H1 (cell line): ENCODE results near the gene MAML3. TPM values are rescaled to one million over a fixed set of nuclear protein-coding genes. Genes with fewer than 3 reads are reported as not detected.

Experiments used
- CTCF ChIA-PET: fragments of 300-600 bp; sonication (Branson Sonifier 250); formaldehyde crosslinking; loops from one replicate; lab custom pipeline; 2021; ENCODE audit not compliant: partially characterized antibody; lab: Charles Lee
- POLR2A ChIA-PET: fragments of 300-600 bp; sonication (Branson Sonifier 250); formaldehyde crosslinking; loops from one replicate; lab custom pipeline; 2021; ENCODE audit warnings: inconsistent platforms; ENCODE audit not compliant: partially characterized antibody; lab: Charles Lee
- DNase-seq, 2 experiments: peaks; one replicate each; pipeline versions ENCODE4 v3.0.0 to v3.0.0-alpha.2; 2010 to 2022; ENCODE audit warnings: low spot score in 2 of 2, low read depth in 1 of 2, mixed read lengths in 1 of 2
- FAIRE-seq: peaks from 2 replicates; lab custom pipeline; 2011; peaks lifted over from hg19 to GRCh38; lab: Jason Lieb, UNC
- H2AFZ ChIP-seq: 2 replicates; pipeline ENCODE4 v1.8.1; 2012; ENCODE audit warnings: low read length, inconsistent platforms
- H2AK5ac ChIP-seq: 2 replicates; pipeline ENCODE4 v1.6.1; 2013; ENCODE audit warnings: low read depth, low read length
- H2BK120ac ChIP-seq: replicated peaks from 2 replicates; pipeline ENCODE3; 2013; ENCODE audit warnings: low read depth, low read length, inconsistent platforms
- H2BK12ac ChIP-seq: 2 replicates; pipeline ENCODE4 v1.6.1; 2013; ENCODE audit warnings: low read depth, low read length
- H2BK15ac ChIP-seq: 2 replicates; pipeline ENCODE4 v1.6.1; 2013; ENCODE audit warnings: low read length
- H2BK20ac ChIP-seq: 2 replicates; pipeline ENCODE4 v1.6.1; 2013; ENCODE audit warnings: low read length
- H2BK5ac ChIP-seq: 2 replicates; pipeline ENCODE4 v1.6.1; 2013; ENCODE audit warnings: low read depth, low read length
- H3K14ac ChIP-seq: 2 replicates; pipeline ENCODE4 v1.6.1; 2013; ENCODE audit warnings: inconsistent platforms; ENCODE audit not compliant: insufficient read length
- H3K18ac ChIP-seq: 2 replicates; pipeline ENCODE4 v1.6.1; 2013; ENCODE audit warnings: low read length; ENCODE audit errors: extremely low read depth
- H3K23ac ChIP-seq: 2 replicates; pipeline ENCODE4 v1.6.1; 2013; ENCODE audit warnings: inconsistent platforms; ENCODE audit not compliant: insufficient read length
- H3K23me2 ChIP-seq: 2 replicates; pipeline ENCODE4 v1.6.1; 2013; ENCODE audit warnings: low read depth, low read length
- H3K27ac ChIP-seq: 2 replicates; pipeline ENCODE4 v1.6.1; 2011; ENCODE audit warnings: low read depth, low read length, inconsistent platforms
- H3K27me3 ChIP-seq, 4 experiments: replicated peaks in 1 of 4; 1 replicate in 1 of 4; 2 replicates in 3 of 4; pipeline versions ENCODE4 v1.6.1 to v1.8.1; 2011 to 2013; ENCODE audit warnings: low read length in 3 of 4, mild to moderate bottlenecking in 3 of 4, inconsistent platforms in 2 of 4, mixed read lengths in 2 of 4, moderate library complexity in 1 of 4; ENCODE audit not compliant: control insufficient read depth in 3 of 4, insufficient read depth in 3 of 4; ENCODE audit errors: extremely low read depth in 1 of 4
- H3K36me3 ChIP-seq, 4 experiments: 2 replicates each; pipeline versions ENCODE4 v1.6.1 to v1.8.1; 2011 to 2013; ENCODE audit warnings: mild to moderate bottlenecking in 4 of 4, low read length in 3 of 4, moderate library complexity in 2 of 4, control low read depth in 1 of 4, inconsistent platforms in 1 of 4; ENCODE audit not compliant: insufficient read depth in 4 of 4, control insufficient read depth in 2 of 4
- H3K4ac ChIP-seq: replicated peaks from 2 replicates; pipeline ENCODE3; 2013; ENCODE audit warnings: low read length, low read depth, mixed read lengths, inconsistent platforms; ENCODE audit not compliant: insufficient read length
- H3K4me1 ChIP-seq, 4 experiments: replicated peaks in 1 of 4; 1 replicate in 1 of 4; 2 replicates in 3 of 4; pipeline versions ENCODE4 v1.6.1 to v1.8.1; 2011 to 2013; ENCODE audit warnings: low read length in 3 of 4, inconsistent platforms in 2 of 4, mixed read lengths in 1 of 4; ENCODE audit not compliant: insufficient read depth in 4 of 4, control insufficient read depth in 3 of 4
- H3K4me2 ChIP-seq, 2 experiments: 2 replicates each; pipeline versions ENCODE4 v1.6.1 to v1.8.1; 2011 to 2013; ENCODE audit warnings: low read depth in 2 of 2, low read length in 2 of 2, control low read depth in 1 of 2, inconsistent platforms in 1 of 2, mild to moderate bottlenecking in 1 of 2; ENCODE audit not compliant: insufficient read depth in 1 of 2
- H3K4me3 ChIP-seq, 4 experiments: fragments of 200-600, 300-600 bp in 1 of 4; sonication (generic), shearing (Covaris generic), sonication (Bioruptor Twin) in 1 of 4; 2 replicates each; pipeline versions ENCODE4 v1.5.1 to v1.8.1; 2011 to 2016; ENCODE audit warnings: low read length in 4 of 4, low read depth in 3 of 4, control low read depth in 2 of 4, inconsistent platforms in 2 of 4, mild to moderate bottlenecking in 2 of 4, mixed read lengths in 1 of 4, moderate library complexity in 1 of 4; ENCODE audit not compliant: insufficient read depth in 2 of 4; ENCODE audit errors: extremely low read depth in 1 of 4
- H3K56ac ChIP-seq: replicated peaks from 2 replicates; pipeline ENCODE3; 2013; ENCODE audit warnings: low read depth, mild to moderate bottlenecking, mixed read lengths, low read length, inconsistent platforms; ENCODE audit not compliant: insufficient read length
- H3K79me1 ChIP-seq: 2 replicates; pipeline ENCODE4 v1.6.1; 2013; ENCODE audit warnings: low read depth, low read length, control low read depth
- H3K79me2 ChIP-seq, 2 experiments: 2 replicates each; pipeline versions ENCODE4 v1.6.1 to v1.8.1; 2012 to 2013; ENCODE audit warnings: low read length in 2 of 2, mild to moderate bottlenecking in 2 of 2, inconsistent platforms in 1 of 2; ENCODE audit not compliant: insufficient read depth in 2 of 2, control insufficient read depth in 1 of 2
- H3K9ac ChIP-seq, 4 experiments: replicated peaks in 1 of 4; 1 replicate in 1 of 4; 2 replicates in 3 of 4; pipeline versions ENCODE4 v1.6.1 to v1.8.1; 2011 to 2013; ENCODE audit warnings: low read depth in 3 of 4, low read length in 3 of 4, control low read depth in 2 of 4, mild to moderate bottlenecking in 2 of 4, moderate library complexity in 2 of 4, inconsistent platforms in 1 of 4; ENCODE audit errors: extremely low read depth in 1 of 4
- H3K9me3 ChIP-seq, 2 experiments: 2 replicates each; pipeline versions ENCODE4 v1.6.1 to v1.8.1; 2012 to 2013; ENCODE audit warnings: mild to moderate bottlenecking in 2 of 2, moderate library complexity in 2 of 2, control low read depth in 1 of 2, inconsistent platforms in 1 of 2, low read depth in 1 of 2, low read length in 1 of 2, mixed read lengths in 1 of 2; ENCODE audit not compliant: insufficient read depth in 2 of 2
- H4K20me1 ChIP-seq, 2 experiments: replicated peaks in 1 of 2; 2 replicates each; pipeline versions ENCODE3 to v1.8.1; 2011 to 2013; ENCODE audit warnings: inconsistent platforms in 2 of 2, low read length in 2 of 2, mild to moderate bottlenecking in 1 of 2; ENCODE audit not compliant: insufficient read depth in 2 of 2, control insufficient read depth in 1 of 2
- H4K5ac ChIP-seq: 2 replicates; pipeline ENCODE4 v1.6.1; 2013; ENCODE audit warnings: low read length, low read depth, mixed read lengths, inconsistent platforms; ENCODE audit not compliant: insufficient read length
- H4K8ac ChIP-seq: 2 replicates; pipeline ENCODE4 v1.8.0; 2013; ENCODE audit warnings: mild to moderate bottlenecking, moderate library complexity, low read length, inconsistent platforms; ENCODE audit not compliant: insufficient read depth; ENCODE audit errors: extremely low read depth
- H4K91ac ChIP-seq: replicated peaks from 2 replicates; pipeline ENCODE3; 2013; ENCODE audit warnings: low read length, mixed read lengths, inconsistent platforms; ENCODE audit not compliant: insufficient read length
- BACH1 ChIP-seq: IDR thresholded peaks from 2 replicates; pipeline ENCODE4 v1.6.1; 2012; ENCODE audit warnings: low read length, improper control_type of control experiment
- MAFK ChIP-seq: IDR thresholded peaks from 2 replicates; pipeline ENCODE4 v1.6.1; 2012; ENCODE audit warnings: low read depth, mild to moderate bottlenecking, improper control_type of control experiment, low read length
- RBBP5 ChIP-seq: IDR thresholded peaks from 2 replicates; pipeline ENCODE4 v1.7.1; 2012; ENCODE audit warnings: low read depth, mild to moderate bottlenecking, inconsistent platforms, low read length, moderate library complexity, borderline replicate concordance
- WGBS, 2 experiments: shearing (Covaris generic) in 1 of 2; methylation state at CpG; one replicate each; pipeline versions ENCODE4 v1.1.6 to v1.1.7; 2013 to 2015; ENCODE audit warnings: low lambda C conversion rate in 2 of 2, mixed read lengths in 2 of 2, inconsistent platforms in 1 of 2, low coverage in 1 of 2, missing lambda C conversion rate in 1 of 2; ENCODE audit not compliant: insufficient replicate concordance in 2 of 2, insufficient coverage in 1 of 2, insufficient read length in 1 of 2; ENCODE audit errors: extremely low coverage in 1 of 2, missing lambda C conversion rate in 1 of 2; 5-methylcytosine and 5-hydroxymethylcytosine counted together
- polyA plus RNA-seq, 7 experiments: library from polyadenylated mRNA; depleted of rRNA in 3 of 7; stranded (reverse) in 5 of 7; unstranded in 2 of 7; fragments of >200 nt in 5 of 7; fragments of 200-250 nt in 2 of 7; gene quantifications; 1 replicate in 5 of 7; 2 replicates in 1 of 7; 4 replicates in 1 of 7; pipeline versions ENCODE4 v1.2.1 to v1.2.3, GENCODE V29; 2011 to 2013; ENCODE audit warnings: missing spikeins in 2 of 7, mixed read lengths in 2 of 7
- total RNA-seq: library from RNA; stranded (reverse); fragmentation: NEBNext Ultra II Directional; extraction: Animal tissue kit (Norgen Biotek cat#: 25700); gene quantifications from 2 replicates; pipeline ENCODE4 v1.2.1, GENCODE V29; 2021

Gene MAML3
- total and polyA plus RNA-seq, 2 of the 8 experiments (the other 6 are each of a cell fraction or from before 2014, with no cell fraction given), result 2.1 to 5.7 TPM

DNA sequence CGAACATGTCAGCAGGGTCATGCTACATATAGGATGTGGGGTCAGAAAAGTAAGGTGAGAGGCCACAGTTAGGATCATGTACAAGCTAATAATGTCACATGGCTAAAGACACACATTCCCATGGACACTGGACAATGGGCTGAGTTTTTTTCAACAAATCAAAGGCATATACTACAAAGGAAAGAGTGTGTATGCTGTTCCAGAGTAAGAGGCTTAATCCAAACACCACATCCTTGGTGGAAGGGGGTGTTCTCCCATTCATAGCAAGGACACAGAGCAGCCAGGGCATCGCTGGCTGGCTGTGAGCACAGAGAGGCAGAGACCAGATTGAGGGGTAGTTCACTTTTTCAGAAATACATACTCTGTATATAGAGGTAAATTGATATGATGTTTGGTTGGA lies 356.7 kb downstream of the MAML3 start:
- Histone ChIP-seq H3K23ac (no peak overlapping the region), H2BK12ac (no peak overlapping the region), H4K8ac (no peak overlapping the region), H2AK5ac (no peak overlapping the region), H3K4me3 (no peak overlapping the region), H4K5ac (no peak overlapping the region), H3K79me2 (no peaks in the 10 kb centered on the region), H3K79me1 (no peaks in the 10 kb centered on the region), H3K23me2 (no peaks in the 10 kb centered on the region), H3K27me3 (no peaks in the 10 kb centered on the region), H4K91ac (no peak overlapping the region), H3K36me3 (no peaks in the 10 kb centered on the region), H2BK15ac (no peak overlapping the region), H3K4me1 (peaks cover 0 to 4% (median 1%) of the 10 kb centered on the region in 4 experiments; a peak in 1 of 7 replicates), H3K9ac (no peak overlapping the region), H2AFZ (no peak overlapping the region), H3K4me2 (no peak overlapping the region), H2BK120ac (no peak overlapping the region), H3K27ac (no peak overlapping the region), H3K18ac (no peak overlapping the region), H2BK20ac (no peak overlapping the region), H3K4ac (no peak overlapping the region), H3K9me3 (no peaks in the 10 kb centered on the region; a peak in 1 of 4 replicates), H3K56ac (no peak overlapping the region), H2BK5ac (no peak overlapping the region), H4K20me1 (no peaks in the 10 kb centered on the region), H3K14ac (no peak overlapping the region)
- no peak for DNase-seq
- no peak for FAIRE-seq
- WGBS, 2 experiments, result 93% methylated on average over 2 of the region's 2 CpGs; no CpG with 5 or more reads in 1 of the 2 experiments
- TF ChIP-seq RBBP5 (no peak), MAFK (no peak), BACH1 (no peak)
- ChIA-PET POLR2A (no interaction called here), CTCF (no interaction called here)
